ENCODE measurements around the gene ADAMTSL2.

The ADAMTSL2 gene

GRCh38 chr9:133576875-133577736 is 42.6 kb downstream of the ADAMTSL2 start:
- no peak for DNase-seq

GRCh38 chr9:133577737-133578112 is 43.2 kb downstream of the ADAMTSL2 start:
- DNase-seq = no peak

- DNase-seq = no peak
Measured at GRCh38 chr9:133578524-133579441, 44.3 kb downstream of the ADAMTSL2 start.

GRCh38 chr9:133579601-133580418 is 45.3 kb downstream of the ADAMTSL2 start:
- DNase-seq = no peak

GRCh38 chr9:133580419-133580738 is 45.9 kb downstream of the ADAMTSL2 start:
- DNase-seq = no peak

- no peak for DNase-seq
Measured at GRCh38 chr9:133581011-133581410, 46.5 kb downstream of the ADAMTSL2 start.

- no peak for DNase-seq
Measured at GRCh38 chr9:133581513-133582343, 47.2 kb downstream of the ADAMTSL2 start.

GRCh38 chr9:133582501-133583045 is 48.1 kb downstream of the ADAMTSL2 start:
- DNase-seq = no peak

GRCh38 chr9:133583111-133583510 is 48.6 kb downstream of the ADAMTSL2 start:
- DNase-seq = no peak

- no peak for DNase-seq
Measured at GRCh38 chr9:133583586-133583985, 49.1 kb downstream of the ADAMTSL2 start.

GRCh38 chr9:133584167-133584558 is 49.7 kb downstream of the ADAMTSL2 start:
- no peak for DNase-seq

- DNase-seq = no peak
Measured at GRCh38 chr9:133584559-133585476, 50.3 kb downstream of the ADAMTSL2 start.

- DNase-seq = no peak
Measured at GRCh38 chr9:133585481-133586351, 51.2 kb downstream of the ADAMTSL2 start.

GRCh38 chr9:133587051-133587450 is 52.5 kb downstream of the ADAMTSL2 start:
- no peak for DNase-seq

- DNase-seq = no peak
Measured at GRCh38 chr9:133587466-133587865, 53.0 kb downstream of the ADAMTSL2 start.

- peak; percentile 71 for DNase-seq
Measured at GRCh38 chr9:133589454-133590227, 55.1 kb downstream of the ADAMTSL2 start.

- DNase-seq = no peak
Measured at GRCh38 chr9:133590231-133590855, 55.8 kb downstream of the ADAMTSL2 start.

Measured in CD4-positive, alpha-beta T cell treated with Interleukin-17A for 4 hours (primary cell).